Dedifferentiated amniotic fluid mesenchymal stem cell (primary cell): ENCODE data around the gene PATL1.
"Not testable (repeated sequence)": the region's sequence is repeated elsewhere in the genome, so short reads cannot be mapped to it uniquely, and the experiment has no call there.

Experiments
- DNase-seq: peaks from one replicate; pipeline ENCODE4 v3.0.0-alpha.2; 2016; ENCODE audit errors: extremely low spot score

The PATL1 gene

GRCh38 chr11:59676205-59676604, 7.4 kb upstream of the PATL1 start:
- DNase-seq = no peak

- DNase-seq = no peak
These were observed 5.5 kb upstream of the PATL1 start for GRCh38 chr11:59674291-59674690.

- no peak for DNase-seq
These were observed 4.5 kb upstream of the PATL1 start for GRCh38 chr11:59673291-59673690.

GRCh38 chr11:59671471-59671870, 2.6 kb upstream of the PATL1 start:
- no peak for DNase-seq

DNA sequence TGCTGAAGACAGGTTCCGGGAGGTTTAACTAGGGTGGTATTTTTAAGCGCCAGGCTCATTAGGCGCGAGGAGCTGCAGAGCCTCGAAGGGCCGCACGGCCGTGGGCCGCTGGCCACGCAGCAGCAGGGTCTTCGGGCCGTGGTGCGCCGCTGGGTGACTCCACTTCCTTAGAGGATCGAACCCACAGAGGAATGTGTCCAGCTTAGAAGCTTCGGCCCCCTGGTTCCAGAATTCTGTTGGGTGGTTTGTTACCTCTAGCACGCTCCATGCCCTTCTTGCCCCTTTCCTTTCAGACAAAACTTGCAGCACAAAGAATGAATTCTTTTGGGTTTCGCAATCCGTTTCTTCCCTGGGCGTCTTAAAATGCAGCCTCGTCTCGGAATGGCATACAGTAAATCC, 773 bp upstream of the PATL1 start:
- DNase-seq = peak; percentile 50

DNA sequence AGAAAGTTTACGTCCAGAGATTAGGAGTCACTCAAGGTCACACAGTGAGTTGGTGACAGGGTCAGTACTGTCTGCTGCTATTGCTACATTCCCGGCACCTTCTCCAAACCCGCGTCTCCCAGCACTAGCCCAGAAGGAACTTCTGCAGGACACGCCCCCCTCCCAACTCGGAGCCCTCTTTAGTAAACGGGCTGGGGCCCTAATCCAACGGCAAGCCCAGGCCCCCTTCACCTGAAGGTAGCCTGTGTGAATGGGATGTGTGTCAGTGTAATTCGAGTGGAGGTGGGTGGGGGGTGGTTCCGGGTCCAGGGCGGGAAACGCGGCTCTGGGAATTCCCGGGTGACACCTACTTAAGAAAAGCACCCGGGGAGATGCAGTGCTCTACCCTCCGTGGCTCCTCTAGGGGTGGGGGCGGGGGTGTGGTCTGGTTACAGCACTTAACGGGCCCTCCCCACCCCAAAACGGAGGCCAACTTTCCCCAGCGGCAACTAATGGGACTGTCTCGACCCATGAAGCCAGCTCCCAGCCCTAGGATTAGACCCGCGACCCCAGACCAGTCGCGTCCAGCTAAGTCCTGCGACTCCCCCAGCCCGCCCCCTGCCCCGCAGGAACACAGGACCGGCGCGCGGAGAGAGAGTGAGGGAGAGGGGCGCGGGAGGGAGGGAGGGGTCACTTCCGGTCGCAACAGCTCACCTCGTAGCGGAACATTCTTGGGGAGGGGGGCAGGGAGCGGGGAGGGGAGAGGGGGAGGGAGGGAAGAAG, 468 bp downstream of the PATL1 start:
- DNase-seq = peak; percentile 39

- no peak for DNase-seq
These were observed 1.0 kb downstream of the PATL1 start for GRCh38 chr11:59667812-59668187.

DNA sequence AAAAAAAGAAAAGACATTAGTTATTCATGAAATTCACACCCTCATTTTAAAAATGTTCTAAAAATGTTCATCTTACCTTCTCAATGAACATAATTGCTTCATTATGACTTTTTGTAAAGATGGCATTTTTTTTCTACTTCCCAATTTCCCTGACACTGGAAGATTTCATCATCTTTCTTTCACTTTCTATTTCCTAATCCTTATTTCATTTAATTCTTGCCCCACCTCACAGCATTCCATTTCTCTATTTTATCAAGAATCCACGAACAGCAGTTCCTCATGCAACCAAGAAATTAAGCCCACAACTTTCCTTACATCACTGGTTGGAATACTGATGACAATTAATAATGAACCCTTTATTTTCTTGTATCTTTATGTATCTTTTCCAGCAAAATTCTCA, 1.9 kb downstream of the PATL1 start:
- DNase-seq = peak; percentile 66

DNA sequence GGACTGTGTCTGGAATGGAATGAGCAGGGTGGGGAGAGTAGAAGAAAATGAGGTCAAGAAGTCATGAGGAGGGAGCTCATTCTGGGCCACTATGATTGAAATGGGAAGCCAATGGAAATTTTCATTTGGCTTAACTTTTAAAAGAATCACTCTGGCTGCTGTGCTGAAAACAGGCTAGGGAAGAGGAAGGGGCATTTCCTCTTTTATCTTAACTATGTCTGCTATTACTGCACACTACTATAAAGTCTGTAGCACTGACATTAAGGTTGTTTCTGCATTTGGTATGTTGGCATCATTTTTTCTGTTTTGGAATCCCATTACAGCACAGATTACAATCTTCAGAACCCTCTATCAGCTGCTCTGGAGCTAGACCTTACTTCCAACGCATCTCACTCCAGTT, 8.2 kb downstream of the PATL1 start:
- no peak for DNase-seq

DNA sequence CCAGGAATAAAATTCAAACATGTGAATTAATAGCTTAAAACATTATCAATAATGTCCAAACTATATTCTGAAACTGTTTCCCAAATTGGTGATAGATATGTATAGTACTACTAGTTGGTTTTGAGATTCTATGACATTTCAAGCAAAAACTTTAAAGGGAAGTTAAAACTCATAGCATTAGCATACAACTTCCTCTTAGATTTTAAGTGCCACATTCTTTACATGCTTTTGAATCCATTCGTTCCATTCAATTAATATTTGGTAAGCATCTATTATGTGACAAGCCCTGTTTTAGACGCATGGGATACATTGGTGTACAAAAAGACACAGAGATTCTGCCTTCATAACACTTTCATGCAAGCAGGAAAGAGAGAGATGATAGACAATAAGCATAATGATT, 8.9 kb downstream of the PATL1 start:
- no peak for DNase-seq

- DNase-seq = no peak
These were observed 10.8 kb downstream of the PATL1 start for GRCh38 chr11:59658036-59658435.

DNA sequence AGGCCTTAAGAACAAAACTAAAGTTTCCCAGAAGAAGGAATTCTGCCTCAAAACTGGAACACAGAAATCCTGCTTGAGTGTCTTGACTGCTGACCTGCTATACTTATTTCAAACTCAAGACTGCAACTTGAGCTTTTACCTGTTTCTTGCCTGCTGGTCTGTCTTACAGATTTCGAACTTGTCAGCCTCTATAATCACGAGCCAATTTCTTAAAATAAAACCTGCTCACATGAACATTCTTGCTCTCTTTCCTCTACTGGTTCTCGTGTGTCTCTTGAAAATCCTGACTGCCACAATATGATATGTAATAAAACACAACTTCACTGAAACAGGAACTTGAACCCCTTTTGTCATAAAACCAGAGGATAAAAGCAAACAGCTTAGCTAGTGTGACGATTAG, 13.9 kb downstream of the PATL1 start:
- no peak for DNase-seq

GRCh38 chr11:59647245-59647980, 21.4 kb downstream of the PATL1 start:
- DNase-seq = no peak

DNA sequence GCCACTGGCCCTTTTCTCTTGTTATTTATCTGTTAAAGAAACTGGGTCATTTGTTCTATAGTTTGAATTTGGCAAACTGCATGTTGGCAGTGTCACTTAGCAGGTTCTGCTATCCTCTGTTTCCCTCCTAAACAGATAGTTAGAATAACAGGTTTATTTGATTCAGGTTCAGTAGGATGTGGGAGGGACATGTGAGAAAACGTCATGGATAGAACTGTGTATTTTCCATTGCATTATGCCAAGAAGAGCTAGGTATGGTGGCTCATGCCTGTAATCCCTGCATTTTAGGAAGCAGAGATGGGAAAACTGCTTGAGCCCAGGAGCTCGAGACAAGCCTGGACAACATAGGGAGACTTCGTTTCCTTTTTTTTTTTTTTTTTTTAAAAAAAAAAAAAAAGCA, 24.3 kb downstream of the PATL1 start:
- no peak for DNase-seq

DNA sequence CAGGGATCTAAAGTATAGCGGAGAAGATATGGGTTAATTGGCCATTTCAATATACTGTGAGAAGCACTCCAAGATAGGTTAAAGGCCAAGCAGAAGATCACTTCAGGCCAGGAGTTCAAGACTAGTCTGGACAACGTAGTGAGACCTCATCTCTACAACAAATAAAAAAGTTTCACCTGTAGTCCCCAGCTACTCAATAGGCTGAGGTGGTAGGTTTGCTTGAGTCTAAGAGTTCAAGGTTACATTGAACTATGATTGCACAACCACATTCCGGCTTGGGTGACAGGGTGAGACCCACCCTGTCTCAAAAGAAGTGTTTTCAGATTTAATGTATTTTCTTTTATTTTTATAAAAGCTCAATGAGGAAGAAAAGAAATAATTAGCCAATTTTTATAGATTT, 25.4 kb downstream of the PATL1 start:
- no peak for DNase-seq

DNA sequence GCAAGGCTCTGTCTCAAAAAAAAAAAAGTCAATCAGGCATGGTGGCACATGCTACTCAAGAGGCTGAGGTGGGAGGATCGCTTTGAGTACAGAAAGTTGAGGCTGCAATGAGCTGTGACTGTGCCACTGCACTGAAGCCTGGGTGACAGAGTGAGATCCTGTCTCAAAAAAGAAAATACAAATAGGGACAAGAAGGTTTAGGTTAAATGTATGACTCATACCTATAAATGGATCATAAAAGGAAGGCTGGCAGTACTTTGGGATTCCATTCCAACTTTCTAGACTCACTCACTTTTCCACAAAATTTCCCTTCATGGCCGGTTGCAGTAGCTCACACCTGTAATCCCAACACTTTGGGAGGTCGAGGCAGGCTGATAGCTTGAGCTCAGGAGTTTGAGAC, 27.7 kb downstream of the PATL1 start:
- DNase-seq = no peak

DNA sequence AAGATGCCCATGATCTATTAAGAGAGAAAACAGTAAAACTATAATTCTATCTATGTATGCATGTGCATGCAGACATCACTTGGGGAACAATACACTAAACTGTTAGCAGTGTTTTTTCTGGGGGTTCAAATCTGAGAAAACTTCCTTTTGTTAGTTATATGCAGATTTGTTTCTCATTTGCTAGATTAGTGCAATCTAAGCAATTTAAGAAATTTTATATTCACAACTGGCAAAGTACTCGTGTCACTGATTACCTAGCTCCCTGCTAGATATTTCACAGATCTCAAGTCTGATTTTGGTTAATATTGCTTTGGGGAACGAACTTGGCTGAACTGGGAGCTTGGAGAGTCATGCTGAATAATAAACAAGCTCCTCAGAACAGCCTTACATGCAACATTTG, 38.3 kb downstream of the PATL1 start:
- DNase-seq = no peak

- DNase-seq = no peak
These were observed 38.8 kb downstream of the PATL1 start for GRCh38 chr11:59629996-59630395.

DNA sequence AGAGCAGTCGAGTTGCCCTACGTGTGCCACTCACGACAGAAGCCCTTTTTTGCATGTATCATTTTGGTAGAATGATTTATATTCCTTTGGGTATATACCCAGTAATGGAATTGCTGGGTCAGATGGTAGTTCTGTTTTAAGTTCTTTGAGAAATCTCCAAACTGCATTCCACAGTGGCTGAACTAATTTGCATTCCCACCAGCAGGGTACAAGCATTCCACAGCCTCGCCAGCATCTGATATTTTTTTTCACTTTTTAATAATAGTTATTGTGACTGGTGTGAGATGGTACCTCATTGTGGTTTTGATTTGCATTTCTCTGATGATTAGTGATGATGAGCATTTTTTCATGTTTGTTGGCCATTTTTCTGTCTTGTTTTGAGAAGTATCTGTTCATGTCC, 41.9 kb downstream of the PATL1 start:
- DNase-seq = not testable (repeated sequence)

DNA sequence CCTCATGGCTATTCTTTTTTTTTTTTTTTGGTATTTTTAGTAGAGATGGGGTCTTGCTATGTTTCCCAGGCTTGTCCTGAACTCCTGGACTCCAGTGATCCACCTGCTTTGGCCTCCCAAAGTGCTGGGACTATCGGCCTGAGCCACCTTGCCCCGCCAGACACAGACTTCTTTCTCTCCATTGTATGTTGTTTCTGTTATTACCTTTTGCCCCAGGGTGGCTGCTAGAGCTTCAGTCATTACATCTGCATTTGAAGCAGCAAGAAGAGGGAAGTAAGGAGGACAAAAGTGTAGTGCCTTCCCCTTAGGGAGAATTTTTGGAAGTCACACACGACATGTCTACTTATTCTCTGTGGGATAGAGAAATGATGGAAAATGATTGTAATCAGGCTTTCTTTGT, 43.1 kb downstream of the PATL1 start:
- DNase-seq = no peak

DNA sequence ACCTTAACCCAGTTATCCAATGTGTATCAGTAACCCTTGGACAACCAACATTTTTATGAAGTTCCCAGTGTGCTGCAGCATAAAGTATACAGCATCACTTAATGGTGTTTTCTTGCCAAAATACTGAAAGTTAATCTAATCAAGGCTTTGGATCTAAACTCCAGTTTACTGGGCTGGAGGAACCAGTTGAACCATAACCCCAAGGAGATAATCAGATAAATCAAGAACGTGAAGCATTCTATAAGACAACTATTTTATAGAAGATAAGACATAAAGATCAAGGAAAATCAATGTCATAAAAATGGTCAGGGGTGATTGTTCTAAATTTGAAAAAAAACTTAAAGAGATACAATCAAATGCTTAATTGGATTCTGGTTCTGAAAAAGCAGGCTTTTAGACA, 51.0 kb downstream of the PATL1 start:
- DNase-seq = no peak

GRCh38 chr11:59616396-59616982, 52.3 kb downstream of the PATL1 start:
- DNase-seq = no peak
